NCI-H1092 treated with DMSO at 0.1 percent for 48 hours (cell line): ENCODE data around the gene MORF4L1.

Experiments
- DNase-seq: peaks from one replicate; lab custom pipeline; 2025; lab: John Stamatoyannopoulos, UW

Gene MORF4L1

DNA sequence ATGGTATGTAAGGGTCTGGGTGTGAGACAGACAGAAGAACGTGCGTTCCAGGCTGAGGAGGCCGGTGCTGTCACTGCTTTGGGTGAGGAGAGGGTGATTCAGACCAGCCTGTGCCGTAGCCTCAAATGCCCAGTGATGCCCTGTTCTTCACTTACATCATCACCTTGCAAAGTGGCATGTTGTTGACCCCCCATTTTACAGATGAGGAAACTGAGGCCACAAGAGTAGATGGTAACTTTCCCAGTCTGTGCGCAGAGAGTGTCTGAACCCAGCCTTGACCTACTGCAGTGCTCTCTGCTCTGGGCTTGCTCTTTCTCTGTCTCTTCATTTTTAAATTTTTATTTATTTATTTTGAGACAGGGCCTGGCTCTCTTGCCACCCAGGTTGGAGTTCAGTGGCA, 73.8 kb downstream of the MORF4L1 start:
- DNase-seq: no peak

DNA sequence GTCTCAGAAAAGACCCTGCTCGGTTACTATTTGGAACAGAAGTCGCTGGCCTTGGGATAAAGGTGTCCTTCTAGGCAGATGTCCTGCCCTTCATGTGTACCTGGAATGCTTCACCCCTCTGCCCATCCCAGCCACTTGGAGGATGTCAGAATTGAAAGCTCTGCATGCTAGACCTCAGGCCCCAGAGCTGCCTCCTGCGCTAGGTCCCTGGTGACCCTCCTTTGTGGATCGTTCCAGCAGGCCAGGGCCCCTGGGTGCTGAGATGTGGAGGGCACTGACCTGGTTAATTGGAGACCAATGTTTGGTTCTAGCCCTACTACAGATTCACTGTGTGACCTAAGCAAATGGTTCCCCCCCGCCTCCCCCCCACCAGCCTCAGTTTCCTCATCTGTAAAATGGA, 74.8 kb downstream of the MORF4L1 start:
- no peak for DNase-seq
